Pulmonary artery endothelial cell (primary cell): Measurements from ENCODE around the gene PAFAH1B2. TPM values are rescaled to one million over a fixed set of nuclear protein-coding genes. Genes with fewer than 3 reads are reported as not detected.
"Not testable (repeated sequence)": the region's sequence is repeated elsewhere in the genome, so short reads cannot be mapped to it uniquely, and the experiment has no call there.

ENCODE experiments used
- DNase-seq: peaks from one replicate; pipeline ENCODE4 v3.0.0-alpha.2; 2011; ENCODE audit warnings: low read depth, low spot score
- total RNA-seq: library from RNA; depleted of rRNA; stranded (reverse); fragments of >200 nt; gene quantifications from 2 replicates; pipeline ENCODE4 v1.2.3, GENCODE V29; 2014

PAFAH1B2 gene, protein sequence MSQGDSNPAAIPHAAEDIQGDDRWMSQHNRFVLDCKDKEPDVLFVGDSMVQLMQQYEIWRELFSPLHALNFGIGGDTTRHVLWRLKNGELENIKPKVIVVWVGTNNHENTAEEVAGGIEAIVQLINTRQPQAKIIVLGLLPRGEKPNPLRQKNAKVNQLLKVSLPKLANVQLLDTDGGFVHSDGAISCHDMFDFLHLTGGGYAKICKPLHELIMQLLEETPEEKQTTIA
- total RNA-seq = 215 and 280 TPM in 2 replicates

GRCh38 chr11:117143871-117144476 lies at the start of gene PAFAH1B2:
PAFAH1B2 (plus strand) TSS chr11:117144287; CDS start chr11:117152448, 8,161 bp downstream.
- peak; percentile 59 for DNase-seq

DNA sequence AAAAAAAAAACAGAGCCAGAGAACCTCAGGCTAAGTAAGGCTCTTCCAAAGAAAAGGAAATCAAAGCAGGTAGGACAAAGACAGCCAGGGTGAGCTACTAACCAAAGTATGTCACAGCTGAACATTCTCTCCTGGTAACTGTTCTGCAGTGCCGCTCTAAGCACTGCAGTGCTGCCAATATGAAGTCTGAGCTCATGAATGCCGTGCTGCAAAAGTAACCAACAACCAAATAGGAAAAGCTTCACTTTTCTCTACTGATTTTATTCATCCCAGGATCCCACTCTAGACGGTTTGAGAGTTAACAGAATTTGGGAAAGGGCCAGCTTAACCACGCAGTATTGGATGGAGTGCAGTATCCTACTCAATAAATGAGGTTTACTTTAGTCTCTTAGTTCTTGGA lies 49.3 kb upstream of the PAFAH1B2 start:
- DNase-seq = no peak

GRCh38 chr11:117095284-117096161 lies 48.6 kb upstream of the PAFAH1B2 start:
- DNase-seq = no peak

DNA sequence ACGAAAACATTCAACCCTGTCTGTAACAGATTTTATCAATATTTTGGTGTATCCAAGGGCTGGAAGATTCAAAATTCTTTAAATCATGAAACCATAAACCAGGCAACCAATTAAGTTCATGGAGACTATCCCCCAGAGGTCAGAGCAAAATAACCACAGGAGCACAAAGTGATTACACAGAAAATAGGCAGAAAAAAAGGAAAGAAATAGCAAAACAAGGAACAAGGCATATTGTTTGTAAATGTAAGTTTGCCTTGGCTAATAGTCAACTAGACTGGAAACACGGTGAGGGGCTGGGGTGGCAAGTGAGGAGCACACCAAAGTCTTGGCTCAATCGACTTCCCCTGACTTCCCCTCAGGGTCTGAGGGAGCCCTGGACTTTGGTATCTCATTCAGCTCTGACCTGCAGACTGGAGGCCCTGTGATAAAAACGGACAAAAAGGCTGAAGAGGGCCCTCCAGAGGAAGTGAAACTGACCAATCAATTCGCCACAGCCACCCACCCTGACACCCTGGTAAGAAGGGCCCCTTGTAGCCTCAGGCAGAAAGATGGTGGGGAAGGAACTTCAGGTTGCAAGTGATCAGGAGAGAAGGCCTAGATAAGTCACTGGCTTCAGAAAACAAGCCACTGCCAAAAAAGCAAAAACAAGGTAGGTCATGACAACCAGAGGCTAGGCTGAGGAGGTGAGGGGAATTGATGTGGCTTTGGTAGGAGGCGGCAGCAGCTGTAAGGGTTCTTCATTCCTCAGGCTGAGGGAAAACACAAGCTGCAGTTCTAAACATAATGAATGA lies 47.7 kb upstream of the PAFAH1B2 start:
- DNase-seq = no peak

DNA sequence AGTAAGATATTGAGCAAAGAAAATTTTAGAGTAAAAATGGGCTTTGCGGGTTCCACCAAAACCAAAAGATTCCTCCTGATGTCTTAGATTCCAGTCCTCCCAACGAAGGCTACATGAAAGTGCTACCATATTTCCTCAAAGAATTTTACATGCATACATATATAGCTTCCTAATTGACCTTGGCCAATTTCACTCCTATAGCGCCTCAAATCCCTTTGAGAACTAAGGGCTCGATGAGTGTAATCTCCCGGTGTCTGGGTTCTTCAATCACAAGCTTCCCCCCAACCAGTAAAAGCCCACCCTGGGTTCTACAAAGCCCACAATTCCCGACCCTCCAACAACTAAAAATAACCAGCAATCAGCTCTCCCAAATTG lies 47.1 kb upstream of the PAFAH1B2 start:
- DNase-seq = no peak

DNA sequence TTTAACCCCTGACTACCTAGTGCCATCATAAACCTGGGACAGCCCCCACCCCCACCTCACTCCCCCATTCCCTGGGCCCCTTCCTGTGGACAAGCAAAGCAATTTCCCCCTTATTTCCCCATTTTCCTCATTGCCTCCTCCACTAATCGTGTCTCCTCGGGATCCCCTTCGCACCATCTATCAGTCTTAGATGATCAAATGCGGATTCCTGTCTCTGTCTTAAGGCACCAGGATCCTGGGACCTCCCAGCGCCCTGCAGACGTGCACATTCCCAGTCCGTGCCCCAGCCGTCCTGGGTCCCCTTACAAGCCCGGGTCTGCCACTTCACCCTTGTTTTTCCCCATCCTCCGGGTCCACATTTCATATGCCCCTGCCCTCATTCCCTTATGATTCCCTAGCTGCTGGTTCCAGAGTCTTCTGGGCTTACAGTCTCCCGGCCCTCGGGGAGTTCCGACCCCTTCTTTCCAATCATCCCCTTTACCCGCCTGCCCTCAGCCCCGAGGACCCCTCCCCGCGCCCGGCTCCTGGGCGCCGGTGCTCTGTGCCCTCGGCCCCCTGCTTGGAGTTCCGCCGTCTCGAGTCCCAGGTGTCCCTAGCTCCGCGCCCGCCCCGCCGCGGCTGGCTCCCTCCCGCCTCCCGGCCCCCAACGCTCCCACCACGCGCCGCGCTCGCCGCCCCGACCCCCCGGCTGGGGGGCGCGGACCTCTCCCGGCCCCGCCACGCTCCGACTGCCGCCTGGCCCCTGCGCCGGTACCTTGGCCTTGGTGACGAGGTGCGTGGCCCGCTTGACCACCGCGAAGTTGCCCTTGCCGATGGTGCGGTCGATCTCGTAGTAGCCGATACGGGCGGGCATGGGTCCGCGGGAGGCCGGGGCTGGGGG lies 46.5 kb upstream of the PAFAH1B2 start:
- DNase-seq = no peak

DNA sequence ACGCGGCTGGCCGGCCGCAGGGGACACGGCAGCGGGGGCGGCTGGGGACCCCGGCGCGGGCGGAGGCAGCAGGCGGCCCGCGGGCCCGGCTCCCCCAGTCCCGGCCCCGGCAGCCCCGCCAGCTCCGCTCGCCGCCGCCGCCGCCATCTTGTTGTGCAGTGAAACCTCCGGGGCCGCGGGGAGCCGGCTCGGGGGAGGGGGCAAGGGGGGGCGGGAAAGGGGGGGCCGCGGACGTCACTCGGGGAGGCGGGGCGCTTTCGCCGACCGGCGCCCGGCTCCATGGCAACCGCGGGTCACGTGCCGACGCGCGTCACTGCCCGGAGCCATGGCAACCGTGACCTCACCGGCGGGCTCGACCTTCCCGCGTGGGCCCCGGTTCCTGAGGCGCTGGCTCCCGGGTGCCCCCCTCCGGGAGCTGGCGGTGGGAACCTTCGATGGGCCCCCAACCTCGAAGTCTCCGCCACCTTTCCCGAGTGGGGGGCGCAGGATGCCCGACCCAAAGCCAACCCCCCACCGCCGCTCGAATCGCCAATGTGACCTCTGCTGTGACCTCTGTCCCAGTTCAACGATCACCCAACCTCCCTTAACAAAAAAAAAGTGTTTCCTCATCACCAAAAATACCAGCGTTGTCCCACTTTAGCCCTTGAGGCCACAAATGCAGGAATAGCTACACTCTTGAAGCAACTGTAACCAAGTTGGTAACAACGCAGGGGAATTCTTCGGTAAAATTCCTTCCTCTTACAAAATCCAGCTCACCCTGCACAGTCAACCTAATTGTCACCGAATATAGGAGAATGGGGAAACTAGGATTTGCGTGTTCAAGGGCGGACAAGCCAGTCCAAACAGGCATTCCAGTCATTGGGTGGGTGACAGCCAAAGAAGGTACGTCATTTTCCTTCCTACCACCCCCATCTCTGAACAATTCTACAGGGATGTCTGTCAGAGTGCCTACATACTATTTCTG lies 45.5 kb upstream of the PAFAH1B2 start, which contains the start of gene SIK3:
Gene SIK3, minus strand, starts transcription at position 160 of the 964 bp plus-strand sequence. Its CDS starts 13 bp downstream, at position 147.
- DNase-seq = peak; percentile 84

DNA sequence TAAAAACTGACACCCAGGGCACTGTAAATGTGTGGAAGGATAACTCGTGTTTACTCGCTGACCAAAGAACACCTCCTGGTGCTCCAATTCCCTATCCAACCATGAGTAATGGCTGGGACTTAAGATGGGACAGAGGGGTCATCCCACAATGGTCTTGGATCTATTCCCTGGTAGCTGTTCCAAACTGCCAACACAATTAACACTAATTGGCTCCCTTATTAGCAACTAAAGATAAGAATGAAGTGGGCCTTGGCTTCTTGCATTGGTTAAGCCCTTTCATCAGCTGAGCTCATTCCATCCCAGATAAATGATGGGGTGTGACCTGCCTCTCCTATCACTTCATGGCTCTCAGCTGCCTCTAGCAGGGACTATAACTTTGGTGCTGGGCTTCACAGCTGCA lies 44.4 kb upstream of the PAFAH1B2 start:
- no peak for DNase-seq

DNA sequence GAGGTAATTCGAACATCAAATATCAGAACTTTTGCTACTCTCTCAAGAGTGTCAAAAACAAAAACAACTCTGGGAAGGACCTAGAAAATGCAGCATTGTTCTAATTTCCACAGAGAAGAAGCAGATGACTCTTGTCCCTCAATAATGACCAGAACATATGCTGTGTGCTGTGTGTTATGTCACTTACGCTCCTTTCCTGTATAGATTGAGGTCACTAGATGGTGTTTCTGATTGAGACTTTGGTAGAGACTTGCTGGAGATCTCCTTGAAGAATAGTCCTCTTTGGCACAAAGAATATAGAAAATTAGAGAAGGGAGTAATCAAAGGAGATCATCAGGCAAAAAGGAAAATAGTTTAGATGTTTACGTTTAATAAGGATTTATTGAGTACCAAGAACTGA lies 43.5 kb upstream of the PAFAH1B2 start:
- DNase-seq = no peak

GRCh38 chr11:117107701-117108590 lies 36.1 kb upstream of the PAFAH1B2 start:
- DNase-seq = no peak

- DNase-seq = no peak
Measured at GRCh38 chr11:117110294-117110950, 33.7 kb upstream of the PAFAH1B2 start.

DNA sequence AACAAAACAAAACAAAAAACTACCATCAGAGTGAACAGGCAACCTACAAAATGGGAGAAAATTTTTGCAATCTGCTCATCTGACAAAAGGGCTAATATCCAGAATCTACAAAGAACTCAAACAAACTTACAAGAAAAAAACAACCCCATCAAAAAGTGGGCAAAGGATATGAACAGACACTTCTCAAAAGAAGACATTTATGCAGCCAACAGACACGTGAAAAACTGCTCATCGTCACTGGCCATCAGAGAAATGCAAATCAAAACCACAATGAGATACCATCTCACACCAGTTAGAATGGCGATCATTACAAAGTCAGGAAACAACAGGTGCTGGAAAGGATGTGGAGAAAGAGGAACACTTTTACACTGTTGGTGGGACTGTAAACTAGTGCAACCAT lies 31.6 kb upstream of the PAFAH1B2 start:
- not testable (repeated sequence) for DNase-seq

DNA sequence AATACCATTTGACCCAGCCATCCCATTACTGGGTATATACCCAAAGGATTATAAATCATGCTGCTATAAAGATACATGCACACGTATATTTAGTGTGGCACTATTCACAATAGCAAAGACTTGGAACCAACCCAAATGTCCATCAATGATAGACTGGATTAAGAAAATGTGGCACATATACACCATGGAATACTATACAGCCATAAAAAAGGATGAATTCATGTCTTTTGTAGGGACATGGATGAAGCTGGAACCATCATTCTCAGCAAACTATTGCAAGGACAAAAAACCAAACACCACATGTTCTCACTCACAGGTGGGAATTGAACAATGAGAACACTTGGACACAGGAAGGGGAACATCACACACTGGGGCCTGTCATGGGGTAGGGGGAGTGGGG lies 31.1 kb upstream of the PAFAH1B2 start:
- DNase-seq = not testable (repeated sequence)

GRCh38 chr11:117117681-117118080 lies 26.4 kb upstream of the PAFAH1B2 start:
- DNase-seq = no peak

GRCh38 chr11:117121176-117121575 lies 22.9 kb upstream of the PAFAH1B2 start:
- DNase-seq = no peak

DNA sequence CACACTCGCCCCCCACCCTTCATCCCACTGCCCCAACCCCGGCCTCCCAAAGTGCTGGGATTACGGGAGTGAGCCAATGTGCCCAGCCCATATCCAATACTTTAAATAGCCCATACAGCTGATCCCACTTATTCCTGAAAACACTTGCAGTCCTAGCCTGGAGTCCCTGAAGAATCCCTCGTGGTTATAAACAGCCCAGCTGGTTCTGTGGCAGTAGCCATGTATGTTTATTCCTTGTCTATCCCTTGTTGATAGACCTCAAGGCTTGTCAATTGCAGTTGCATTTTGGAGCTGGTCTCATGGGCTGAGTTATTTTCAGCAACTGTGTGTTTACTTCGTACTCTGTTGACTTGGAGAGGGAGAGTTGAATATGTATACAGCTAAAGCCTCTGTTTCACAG lies 21.5 kb upstream of the PAFAH1B2 start:
- DNase-seq = no peak

DNA sequence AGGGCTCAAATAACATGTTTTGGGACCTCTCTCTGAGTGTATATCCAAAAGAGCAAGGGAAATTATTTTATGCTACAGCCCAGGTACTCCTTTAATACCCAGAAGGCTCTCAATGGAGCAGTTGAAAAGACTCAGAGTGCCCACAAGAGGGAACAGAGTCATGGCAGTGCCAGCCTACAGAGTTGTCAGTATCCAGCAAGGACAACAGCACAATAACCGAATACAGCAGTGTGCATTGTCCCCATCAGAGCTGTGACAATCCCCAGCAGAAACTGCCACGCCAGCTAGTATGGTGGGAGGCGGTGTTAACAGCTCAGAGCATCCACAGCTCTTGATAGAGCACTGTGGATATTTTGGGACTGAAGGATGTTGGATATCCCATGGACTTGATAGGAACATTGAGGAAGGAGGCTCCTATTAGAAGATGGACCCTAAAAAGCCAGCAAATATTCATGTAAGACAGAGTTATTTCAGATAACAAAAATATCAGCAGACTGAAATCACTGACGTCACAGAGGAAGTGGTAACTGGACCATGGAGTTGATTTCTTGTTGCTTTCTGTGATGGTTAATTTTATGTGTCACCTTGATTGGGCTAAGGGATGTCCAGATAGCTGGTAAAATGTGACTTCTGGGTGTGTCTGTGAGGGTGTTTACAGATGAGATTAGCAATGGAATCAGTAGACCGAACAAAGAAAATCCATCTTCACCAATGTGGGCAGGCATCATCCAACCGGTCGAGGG lies 17.7 kb upstream of the PAFAH1B2 start:
- DNase-seq = no peak
